HCT116 (cell line): ENCODE measurements around the gene KRT85. TPM values are rescaled to one million over a fixed set of nuclear protein-coding genes. Genes with fewer than 3 reads are reported as not detected.

Experiments
- ATAC-seq: fragments of 200-7000 bp; cut with Tn5 transposase; 2 replicates; pipeline ENCODE4 v1.9.1; 2020; ENCODE audit warnings: mild to moderate bottlenecking, moderate library complexity
- BruUV-seq: library from RNA; stranded (reverse); fragments of 400-500 nt; replicated peaks from 2 replicates; lab custom pipeline; 2021; lab: Mats Ljungman, UMichigan
- CTCF ChIA-PET: fragments of 300-600 bp; sonication (Branson Sonifier 250); formaldehyde crosslinking; loops from one replicate; lab custom pipeline; 2021; ENCODE audit warnings: antibody characterized with exemption; lab: Charles Lee
- POLR2A ChIA-PET: fragments of 300-600, 350-600 bp; sonication (Branson Sonifier 250); formaldehyde crosslinking; loops from one replicate; lab custom pipeline; 2021; ENCODE audit warnings: antibody characterized with exemption; lab: Charles Lee
- RAD21 ChIA-PET, 2 experiments: fragments of 300-600 bp; sonication (Branson Sonifier 250); formaldehyde crosslinking; loops; one replicate each; lab custom pipeline; 2023; ENCODE audit warnings: low total read pairs in 2 of 2; ENCODE audit not compliant: uncharacterized antibody in 2 of 2, unreplicated experiment in 2 of 2, low non-redundant PET in 1 of 2; lab: Charles Lee
- DNase-seq: peaks from one replicate; pipeline ENCODE4 v3.0.0-alpha.2; 2010; ENCODE audit warnings: low read depth, low spot score
- H2AFZ ChIP-seq: fragments of 200-600 bp; shearing (Covaris generic), sonication (generic); 2 replicates; pipeline ENCODE4 v1.6.1; 2017; ENCODE audit warnings: low read depth, mixed run types, mixed read lengths, antibody characterized with exemption, low read length; ENCODE audit not compliant: poor library complexity, severe bottlenecking
- H3K27ac ChIP-seq: 2 replicates; pipeline ENCODE4 v1.5.1; 2012; ENCODE audit warnings: low read depth, low read length
- H3K27me3 ChIP-seq: fragments of 200-600 bp; sonication (generic); 2 replicates; pipeline ENCODE4 v1.6.1; 2016; ENCODE audit warnings: mixed run types, low read length, mixed read lengths; ENCODE audit not compliant: insufficient read depth
- H3K36me3 ChIP-seq, 2 experiments: fragments of 200-500 bp in 1 of 2; fragments of 200-600 bp in 1 of 2; sonication (Bioruptor generic) in 1 of 2; sonication (generic) in 1 of 2; 2 replicates each; pipeline versions ENCODE4 v1.5.1 to v1.6.1; 2014 to 2016; ENCODE audit warnings: low read length in 2 of 2, inconsistent platforms in 1 of 2, mixed read lengths in 1 of 2, mixed run types in 1 of 2; ENCODE audit not compliant: insufficient read depth in 2 of 2, control insufficient read depth in 1 of 2
- H3K4me1 ChIP-seq, 2 experiments: fragments of 200-600 bp in 1 of 2; sonication (generic) in 1 of 2; 2 replicates each; pipeline versions ENCODE4 v1.5.1 to v1.6.1; 2012 to 2017; ENCODE audit warnings: low read length in 2 of 2, inconsistent platforms in 1 of 2, mild to moderate bottlenecking in 1 of 2, mixed read lengths in 1 of 2, mixed run types in 1 of 2, moderate library complexity in 1 of 2; ENCODE audit not compliant: insufficient read depth in 2 of 2, control insufficient read depth in 1 of 2
- H3K4me2 ChIP-seq: fragments of 200-600 bp; sonication (generic); 2 replicates; pipeline ENCODE4 v1.6.1; 2017; ENCODE audit warnings: mixed run types, low read length, mixed read lengths
- H3K4me3 ChIP-seq, 2 experiments: fragments of 200-600 bp in 1 of 2; sonication (generic) in 1 of 2; replicated peaks in 1 of 2; 2 replicates each; pipeline ENCODE4 v1.5.1; 2011 to 2016; ENCODE audit warnings: low read length in 2 of 2, control low read depth in 1 of 2, low read depth in 1 of 2, mild to moderate bottlenecking in 1 of 2, mixed read lengths in 1 of 2, mixed run types in 1 of 2
- H3K79me2 ChIP-seq: fragments of 200-600 bp; sonication (generic); 2 replicates; pipeline ENCODE4 v1.6.1; 2017; ENCODE audit warnings: mild to moderate bottlenecking, mixed run types, low read length, moderate library complexity, mixed read lengths; ENCODE audit not compliant: insufficient read depth
- H3K9ac ChIP-seq: fragments of 200-600 bp; sonication (generic); 2 replicates; pipeline ENCODE4 v1.6.1; 2016; ENCODE audit warnings: low read length, mixed read lengths
- H3K9me2 ChIP-seq: fragments of 200-600 bp; sonication (generic), shearing (Covaris generic); 2 replicates; pipeline ENCODE4 v1.6.1; 2017; ENCODE audit warnings: mixed run types, mild to moderate bottlenecking, moderate library complexity; ENCODE audit not compliant: insufficient read depth
- H3K9me3 ChIP-seq, 2 experiments: fragments of 200-500 bp in 1 of 2; fragments of 200-600 bp in 1 of 2; sonication (Bioruptor generic) in 1 of 2; sonication (generic) in 1 of 2; 2 replicates each; pipeline ENCODE4 v1.6.1; 2014 to 2017; ENCODE audit warnings: low read length in 2 of 2, mixed read lengths in 2 of 2, inconsistent platforms in 1 of 2, low read depth in 1 of 2, mild to moderate bottlenecking in 1 of 2, mixed run types in 1 of 2, moderate library complexity in 1 of 2; ENCODE audit not compliant: control insufficient read depth in 1 of 2, insufficient read depth in 1 of 2
- H4K20me1 ChIP-seq: fragments of 200-600 bp; sonication (generic), shearing (Covaris generic); 2 replicates; pipeline ENCODE4 v1.6.1; 2017; ENCODE audit warnings: mixed run types, mild to moderate bottlenecking, moderate library complexity; ENCODE audit not compliant: insufficient read depth
- ATF3 ChIP-seq: IDR thresholded peaks from 2 replicates; pipeline ENCODE4 v1.6.1; 2012
- CBX3 ChIP-seq: IDR thresholded peaks from 2 replicates; pipeline ENCODE4 v1.6.1; 2012; ENCODE audit warnings: low read depth
- EGR1 ChIP-seq: IDR thresholded peaks from 2 replicates; pipeline ENCODE4 v1.6.1; 2012; ENCODE audit warnings: low read depth
- EZH2 ChIP-seq: fragments of 200-600 bp; sonication (generic); IDR thresholded peaks from 2 replicates; pipeline ENCODE4 v1.6.1; 2017; ENCODE audit warnings: antibody characterized with exemption, mixed run types
- JUND ChIP-seq: IDR thresholded peaks from 2 replicates; pipeline ENCODE4 v1.6.1; 2012
- MAX ChIP-seq: IDR thresholded peaks from 2 replicates; pipeline ENCODE4 v1.6.1; 2012
- POLR2A ChIP-seq: IDR thresholded peaks from 2 replicates; pipeline ENCODE4 v1.7.0; 2011; ENCODE audit warnings: borderline replicate concordance; ENCODE audit not compliant: insufficient read depth, insufficient read length; ENCODE audit errors: extremely low read depth
- POLR2AphosphoS5 ChIP-seq: IDR thresholded peaks from 2 replicates; pipeline ENCODE4 v1.6.1; 2011; ENCODE audit warnings: mild to moderate bottlenecking, low read depth, low read length, moderate library complexity
- RAD21 ChIP-seq: IDR thresholded peaks from 2 replicates; pipeline ENCODE4 v1.6.1; 2012; ENCODE audit warnings: low read depth, mild to moderate bottlenecking
- SIN3A ChIP-seq: IDR thresholded peaks from 2 replicates; pipeline ENCODE4 v1.6.1; 2012; ENCODE audit warnings: low read depth
- SP1 ChIP-seq: IDR thresholded peaks from 2 replicates; pipeline ENCODE4 v1.6.1; 2012; ENCODE audit warnings: low read depth
- TCF7L2 ChIP-seq: IDR thresholded peaks from 2 replicates; pipeline ENCODE4 v1.7.0; 2011; ENCODE audit warnings: borderline replicate concordance, inconsistent platforms; ENCODE audit not compliant: insufficient read depth, insufficient read length; ENCODE audit errors: extremely low read depth
- YY1 ChIP-seq: IDR thresholded peaks from 2 replicates; pipeline ENCODE4 v1.6.1; 2011; ENCODE audit warnings: low read length, low read depth, moderate library complexity, mild to moderate bottlenecking; ENCODE audit not compliant: insufficient replicate concordance; ENCODE audit errors: extremely low read depth
- ZBTB33 ChIP-seq: IDR thresholded peaks from 2 replicates; pipeline ENCODE4 v1.6.1; 2011; ENCODE audit warnings: mild to moderate bottlenecking, low read length, moderate library complexity; ENCODE audit not compliant: insufficient replicate concordance; ENCODE audit errors: extremely low read depth
- ZFX ChIP-seq: fragments of 450-650 bp; IDR thresholded peaks from 2 replicates; pipeline ENCODE4 v1.6.1; 2017
- intact Hi-C: fragments of 100-400 bp; cut with micrococcal nuclease; formaldehyde crosslinking; loops from 2 replicates; pipeline ENCODE4 v1.10.0; 2022
- total RNA-seq: library from RNA; stranded (reverse); gene quantifications from one replicate; pipeline ENCODE4 v1.2.1, GENCODE V29; 2021; ENCODE audit not compliant: unreplicated experiment

KRT85 gene
- total RNA-seq, 1 experiment from 2014 or later = not detected

- no peak overlapping the region for H2AFZ ChIP-seq
- ChIA-PET CTCF (interaction anchor here (0.8 to 2.3 kb wide), 2 partner anchors 20 to 25 kb away, joined by 3 to 6 read pairs; no protein-coding TSS in a partner anchor), RAD21 (no interaction called here), POLR2A (no interaction called here)
- intact Hi-C loops = no loop called here
- H4K20me1 ChIP-seq = no peaks in the 10 kb centered on the region
- H3K36me3 ChIP-seq = no peaks in the 10 kb centered on the region
- BruUV-seq = no TSS peak
- ATAC-seq = no peak
- H3K9me2 ChIP-seq = no peaks in the 10 kb centered on the region
- TF ChIP-seq ZBTB33 (no peak), MAX (no peak), ZFX (no peak), CBX3 (no peak), POLR2AphosphoS5 (no peak), POLR2A (no peak), SIN3A (no peak), EGR1 (no peak), JUND (no peak), SP1 (no peak), ATF3 (no peak), TCF7L2 (no peak), YY1 (no peak), EZH2 (no peak), RAD21 (no peak)
- DNase-seq = no peak
- H3K27ac ChIP-seq = no peak overlapping the region
- H3K4me2 ChIP-seq = no peak overlapping the region
- H3K4me3 ChIP-seq = no peak overlapping the region
- no peaks in the 10 kb centered on the region; the same call in 1 of the 2 replicates for H3K27me3 ChIP-seq
- H3K79me2 ChIP-seq = no peaks in the 10 kb centered on the region
- H3K9me3 ChIP-seq = no peaks in the 10 kb centered on the region
- H3K4me1 ChIP-seq = no peaks in the 10 kb centered on the region
- H3K9ac ChIP-seq = no peak overlapping the region
Observed at GRCh38 chr12:52352951-52353350, 14.3 kb downstream of the KRT85 start.
